Mucosa of gallbladder (tissue), 1 donor: ENCODE results near the gene TOMM22. TPM values are rescaled to one million over a fixed set of nuclear protein-coding genes. Genes with fewer than 3 reads are reported as not detected.

Source experiments
- DNase-seq: peaks from one replicate; pipeline ENCODE4 v3.0.0-alpha.2; 2020; ENCODE audit warnings: low spot score
- total RNA-seq: library from RNA; stranded (reverse); gene quantifications from one replicate; pipeline ENCODE4 v1.2.1, GENCODE V29; 2021
- donor health status: DM: no; HTN: no; CAD: no.

Gene TOMM22
- total RNA-seq, 1 donor from 2014 or later: 52.7 TPM

DNA sequence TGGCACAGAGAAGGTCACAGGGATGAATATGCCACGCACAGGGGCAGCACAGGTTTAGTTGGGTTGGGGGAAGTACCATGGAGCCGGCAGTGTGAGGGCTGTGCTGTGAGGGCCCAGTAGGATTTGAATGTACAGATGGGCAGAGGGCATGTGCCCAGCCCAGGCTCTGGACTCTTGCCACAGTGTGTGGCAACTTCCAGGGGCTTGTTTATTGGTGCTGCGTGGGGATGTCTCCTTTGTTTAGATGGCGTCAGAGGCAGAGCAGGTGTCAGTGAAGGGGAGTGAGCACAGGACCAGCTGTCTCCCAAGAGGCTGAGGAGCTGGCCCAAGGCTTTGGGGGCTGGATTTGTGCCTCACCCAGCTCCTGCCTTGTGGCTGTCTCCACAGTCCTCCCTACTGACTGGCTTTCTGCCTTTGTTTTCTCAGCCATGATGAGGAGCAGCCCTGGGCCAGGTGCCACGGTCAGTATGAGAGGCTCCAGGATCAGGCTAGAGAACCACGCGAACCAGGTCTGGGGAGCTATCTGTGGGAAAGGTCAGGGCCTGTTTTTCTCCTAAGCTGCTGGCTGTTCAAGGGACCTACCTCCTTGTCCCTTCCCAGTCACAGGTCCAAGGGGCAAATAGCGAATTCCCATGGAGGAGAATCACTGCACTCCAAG, 52.1 kb downstream of the TOMM22 start:
- DNase-seq: peak; percentile 72

DNA sequence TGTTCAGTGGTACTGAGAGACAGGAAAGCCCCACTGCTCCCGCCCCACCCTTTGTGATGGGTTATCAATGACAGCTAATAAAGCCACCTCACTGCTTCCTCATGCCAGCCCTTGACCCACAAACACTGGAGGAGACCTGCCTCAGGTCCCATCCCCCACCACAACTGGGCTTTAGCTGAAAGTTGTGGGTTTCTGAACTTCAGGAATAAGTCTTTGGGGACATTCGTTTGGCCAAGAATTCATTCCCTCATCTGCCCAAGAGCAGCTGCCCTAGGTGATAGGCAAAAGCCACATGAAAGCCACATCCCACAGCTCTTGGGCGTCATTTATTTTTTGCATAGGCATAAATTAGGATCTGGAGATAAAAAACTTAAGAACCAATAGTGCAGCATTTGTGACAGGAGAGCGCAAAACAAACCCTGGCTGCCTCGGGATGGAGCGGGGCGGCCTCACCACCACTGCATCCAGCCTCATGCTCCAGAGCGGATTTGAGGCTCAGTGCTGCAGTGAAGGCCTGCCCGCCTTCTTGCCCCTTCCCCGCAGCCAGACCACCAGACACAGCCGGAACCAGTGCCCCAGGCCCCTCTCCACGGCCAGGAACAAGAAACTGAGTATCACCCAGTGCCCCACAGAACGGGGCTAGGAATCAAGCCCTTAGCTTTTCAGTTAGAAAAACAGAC, 52.8 kb downstream of the TOMM22 start:
- no peak for DNase-seq

Other genes starting within 250 kb of the TOMM22 start
- gene KCNJ4, start 226.8 kb upstream of the TOMM22 start, total RNA-seq: not detected
- gene KDELR3, start 213.9 kb upstream of the TOMM22 start, total RNA-seq: 22.8 TPM
- gene DDX17, start 175.6 kb upstream of the TOMM22 start, total RNA-seq: 535 TPM
- 0.40 TPM for gene DMC1, start 111.8 kb upstream of the TOMM22 start, total RNA-seq
- 5.1 TPM for gene FAM227A, start 25.6 kb upstream of the TOMM22 start, total RNA-seq
- gene CBY1, start 25.3 kb upstream of the TOMM22 start, total RNA-seq: 43.2 TPM
- gene JOSD1, start 19.0 kb downstream of the TOMM22 start, total RNA-seq: 75.4 TPM
- gene GTPBP1, start 24.0 kb downstream of the TOMM22 start, total RNA-seq: 67.1 TPM
- 129 TPM for gene SUN2, start 74.0 kb downstream of the TOMM22 start, total RNA-seq
- gene DNAL4, start 112.2 kb downstream of the TOMM22 start, total RNA-seq: 30.0 TPM
- 15.0 TPM for gene NPTXR, start 162.1 kb downstream of the TOMM22 start, total RNA-seq
- gene CBX6, start 190.3 kb downstream of the TOMM22 start, total RNA-seq: 97.5 TPM